SK-N-SH (cell line): Measurements from ENCODE around the gene FAM199X. TPM values are rescaled to one million over a fixed set of nuclear protein-coding genes. Genes with fewer than 3 reads are reported as not detected.

Experiments used
- CTCF ChIA-PET: fragments of 300-600, 350-600 bp; formaldehyde crosslinking; extraction: SDS; loops from one replicate; lab custom pipeline; 2021; lab: Yijun Ruan, JAX
- POLR2A ChIA-PET: fragments of 350-600 bp; sonication (Branson Sonifier 250); formaldehyde crosslinking; extraction: SDS; loops from one replicate; lab custom pipeline; 2020; ENCODE audit warnings: antibody characterized with exemption, inconsistent platforms; lab: Yijun Ruan, JAX
- DNase-seq: peaks from one replicate; pipeline ENCODE4 v3.0.0; 2012
- H2AFZ ChIP-seq: fragments of 200-600 bp; sonication (generic); 2 replicates; pipeline ENCODE4 v1.8.1; 2016; ENCODE audit warnings: antibody characterized with exemption, mild to moderate bottlenecking, low read depth
- H3F3A ChIP-seq: fragments of 200-600 bp; sonication (generic); replicated peaks from 2 replicates; pipeline ENCODE3; 2016; ENCODE audit warnings: antibody characterized with exemption, mild to moderate bottlenecking; ENCODE audit not compliant: insufficient read depth
- H3K27ac ChIP-seq, 2 experiments: fragments of 200-500 bp in 1 of 2; fragments of 200-600 bp in 1 of 2; sonication (Bioruptor generic) in 1 of 2; sonication (generic), shearing (Covaris generic) in 1 of 2; 2 replicates each; pipeline versions ENCODE4 v1.5.1 to v1.6.1; 2014 to 2016; ENCODE audit warnings: low read depth in 2 of 2, inconsistent platforms in 1 of 2, low read length in 1 of 2, mild to moderate bottlenecking in 1 of 2, mixed read lengths in 1 of 2
- H3K27me3 ChIP-seq: fragments of 200-600 bp; sonication (generic), shearing (Covaris generic); 2 replicates; pipeline ENCODE4 v1.6.1; 2016; ENCODE audit warnings: mixed run types; ENCODE audit not compliant: insufficient read depth
- H3K36me3 ChIP-seq, 2 experiments: fragments of 200-500 bp in 1 of 2; fragments of 200-600 bp in 1 of 2; sonication (Bioruptor generic) in 1 of 2; sonication (generic) in 1 of 2; replicated peaks in 1 of 2; 2 replicates each; pipeline versions ENCODE3 to v1.5.1; 2014 to 2016; ENCODE audit warnings: low read length in 1 of 2, mild to moderate bottlenecking in 1 of 2; ENCODE audit not compliant: insufficient read depth in 2 of 2, control insufficient read depth in 1 of 2
- H3K4me1 ChIP-seq, 2 experiments: fragments of 200-500 bp in 1 of 2; fragments of 200-600 bp in 1 of 2; sonication (Bioruptor generic) in 1 of 2; sonication (generic), shearing (Covaris generic) in 1 of 2; 2 replicates each; pipeline versions ENCODE4 v1.5.1 to v1.6.1; 2014 to 2016; ENCODE audit warnings: low read depth in 1 of 2, low read length in 1 of 2, mixed run types in 1 of 2; ENCODE audit not compliant: insufficient read depth in 2 of 2, control insufficient read depth in 1 of 2
- H3K4me2 ChIP-seq: fragments of 200-600 bp; sonication (generic), shearing (Covaris generic); 2 replicates; pipeline ENCODE4 v1.6.1; 2017; ENCODE audit warnings: mixed run types
- H3K4me3 ChIP-seq, 2 experiments: fragments of 200-500 bp in 1 of 2; fragments of 200-600 bp in 1 of 2; sonication (Bioruptor generic) in 1 of 2; sonication (generic), shearing (Covaris generic) in 1 of 2; 2 replicates each; pipeline versions ENCODE4 v1.5.1 to v1.8.1; 2014 to 2016; ENCODE audit warnings: low read depth in 2 of 2, inconsistent platforms in 1 of 2, low read length in 1 of 2, mild to moderate bottlenecking in 1 of 2, mixed read lengths in 1 of 2, moderate library complexity in 1 of 2
- H3K79me2 ChIP-seq: fragments of 200-600 bp; sonication (generic); 2 replicates; pipeline ENCODE4 v1.8.1; 2017; ENCODE audit warnings: mild to moderate bottlenecking; ENCODE audit not compliant: insufficient read depth
- H3K9ac ChIP-seq: fragments of 200-600 bp; sonication (generic); 2 replicates; pipeline ENCODE4 v1.6.1; 2017; ENCODE audit warnings: mixed run types
- H3K9me2 ChIP-seq: fragments of 200-600 bp; sonication (generic); 2 replicates; pipeline ENCODE4 v1.6.1; 2017; ENCODE audit warnings: mixed run types
- H3K9me3 ChIP-seq: fragments of 200-600 bp; sonication (generic); 2 replicates; pipeline ENCODE4 v1.6.1; 2017; ENCODE audit warnings: mixed run types, mild to moderate bottlenecking, moderate library complexity
- H4K20me1 ChIP-seq: fragments of 200-600 bp; sonication (generic); 2 replicates; pipeline ENCODE4 v1.6.1; 2017; ENCODE audit warnings: mild to moderate bottlenecking, mixed run types; ENCODE audit not compliant: insufficient read depth
- EP300 ChIP-seq, 2 experiments: IDR thresholded peaks; 2 replicates each; pipeline versions ENCODE4 v1.4.0 to v1.6.1; 2012; ENCODE audit warnings: borderline replicate concordance in 1 of 2, low read depth in 1 of 2, low read length in 1 of 2
- EZH2phosphoT487 ChIP-seq: fragments of 200-600 bp; sonication (generic); IDR thresholded peaks from 2 replicates; pipeline ENCODE4 v1.6.1; 2017; ENCODE audit warnings: low read depth, mixed run types, mild to moderate bottlenecking, antibody characterized with exemption, moderate library complexity, borderline replicate concordance
- FOXM1 ChIP-seq: IDR thresholded peaks from 2 replicates; pipeline ENCODE4 v1.4.0; 2012; ENCODE audit warnings: low read depth, mild to moderate bottlenecking
- GABPA ChIP-seq: IDR thresholded peaks from 2 replicates; pipeline ENCODE4 v1.4.0; 2012; ENCODE audit warnings: low read depth, mild to moderate bottlenecking
- GATA2 ChIP-seq: sonication (generic); formaldehyde crosslinking; IDR thresholded peaks from 2 replicates; pipeline ENCODE4 v1.5.0; 2020; ENCODE audit warnings: mild to moderate bottlenecking, missing genetic modification reagents
- JUND ChIP-seq: IDR thresholded peaks from 2 replicates; pipeline ENCODE4 v1.4.0; 2012
- MXI1 ChIP-seq: IDR thresholded peaks from 2 replicates; pipeline ENCODE4 v1.6.1; 2012; ENCODE audit warnings: mild to moderate bottlenecking, low read depth, low read length, improper control_type of control experiment
- NFIC ChIP-seq: IDR thresholded peaks from 2 replicates; pipeline ENCODE4 v1.4.0; 2012; ENCODE audit warnings: borderline replicate concordance
- NRF1 ChIP-seq: IDR thresholded peaks from 2 replicates; pipeline ENCODE4 v1.6.1; 2012; ENCODE audit warnings: low read depth, mild to moderate bottlenecking, low read length
- RAD21 ChIP-seq: IDR thresholded peaks from 2 replicates; pipeline ENCODE4 v1.6.1; 2012; ENCODE audit warnings: mild to moderate bottlenecking, low read length
- RXRA ChIP-seq: IDR thresholded peaks from 2 replicates; pipeline ENCODE4 v1.4.0; 2012; ENCODE audit warnings: low read depth, mild to moderate bottlenecking, borderline replicate concordance
- SIN3A ChIP-seq: IDR thresholded peaks from 2 replicates; pipeline ENCODE4 v1.6.1; 2012; ENCODE audit warnings: low read depth, mild to moderate bottlenecking, low read length, moderate library complexity, borderline replicate concordance
- TAF1 ChIP-seq: IDR thresholded peaks from 2 replicates; pipeline ENCODE4 v1.6.1; 2012; ENCODE audit warnings: low read depth, mild to moderate bottlenecking, low read length, moderate library complexity, borderline replicate concordance
- TCF12 ChIP-seq: IDR thresholded peaks from 2 replicates; pipeline ENCODE4 v1.4.0; 2012
- TEAD4 ChIP-seq: IDR thresholded peaks from 2 replicates; pipeline ENCODE4 v1.4.0; 2012; ENCODE audit warnings: mild to moderate bottlenecking, borderline replicate concordance; ENCODE audit not compliant: insufficient read depth
- YY1 ChIP-seq: IDR thresholded peaks from 2 replicates; pipeline ENCODE4 v1.4.0; 2012; ENCODE audit warnings: low read depth, mild to moderate bottlenecking
- WGBS: methylation state at CpG from one replicate; pipeline ENCODE4 v1.1.6; 2017; ENCODE audit warnings: low lambda C conversion rate; 5-methylcytosine and 5-hydroxymethylcytosine counted together
- polyA plus RNA-seq, 3 experiments: library from polyadenylated mRNA; depleted of rRNA; stranded (reverse); fragments of >200 nt; gene quantifications; 2 replicates each; pipeline ENCODE4 v1.2.3, GENCODE V29; 2012
- TF ChIP-seq, protein P1 (sequence below): fragments of 200-600 bp; sonication (generic); IDR thresholded peaks from 2 replicates; pipeline ENCODE4 v1.6.1; 2017; ENCODE audit warnings: antibody characterized with exemption, mild to moderate bottlenecking, moderate library complexity
- TF ChIP-seq, protein P2 (sequence below): IDR thresholded peaks from 2 replicates; pipeline ENCODE4 v1.4.0; 2012; ENCODE audit warnings: low read depth
- TF ChIP-seq, protein P3 (sequence below): IDR thresholded peaks from 2 replicates; pipeline ENCODE4 v1.4.0; 2012; ENCODE audit warnings: low read depth, borderline replicate concordance
- TF ChIP-seq, protein P4 (sequence below): IDR thresholded peaks from 2 replicates; pipeline ENCODE4 v1.4.0; 2012; ENCODE audit warnings: low read depth, borderline replicate concordance
- TF ChIP-seq, protein P5 (sequence below): IDR thresholded peaks from 2 replicates; pipeline ENCODE4; 2012

Gene FAM199X
- polyA plus RNA-seq, 1 of the 3 experiments (the other 2 are of a cell fraction), result 2.2 TPM

DNA sequence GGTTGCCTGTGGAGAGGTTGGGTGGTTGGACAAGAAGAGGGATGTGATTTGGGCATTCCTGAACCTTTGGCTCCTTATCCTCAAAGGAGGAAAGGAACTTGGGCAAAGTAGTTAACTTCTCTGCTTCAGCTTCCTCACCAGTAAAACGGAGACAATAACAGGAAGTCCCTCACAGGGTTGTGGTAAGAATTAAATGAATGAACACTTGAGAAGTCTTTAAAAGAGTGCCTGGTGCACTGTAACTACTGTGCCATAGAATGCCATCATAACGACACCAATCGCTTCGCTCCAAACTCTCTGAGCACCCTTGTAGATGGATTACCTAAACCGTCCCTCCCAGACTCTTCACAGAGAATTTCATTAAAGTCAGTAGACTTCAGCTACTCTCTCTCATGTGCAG lies 43.4 kb upstream of the FAM199X start:
- WGBS, result 67% methylated on average over 5 of the region's 5 CpGs
- H3K27me3 ChIP-seq, result no peaks in the 10 kb centered on the region
- TF ChIP-seq, protein P1, sequence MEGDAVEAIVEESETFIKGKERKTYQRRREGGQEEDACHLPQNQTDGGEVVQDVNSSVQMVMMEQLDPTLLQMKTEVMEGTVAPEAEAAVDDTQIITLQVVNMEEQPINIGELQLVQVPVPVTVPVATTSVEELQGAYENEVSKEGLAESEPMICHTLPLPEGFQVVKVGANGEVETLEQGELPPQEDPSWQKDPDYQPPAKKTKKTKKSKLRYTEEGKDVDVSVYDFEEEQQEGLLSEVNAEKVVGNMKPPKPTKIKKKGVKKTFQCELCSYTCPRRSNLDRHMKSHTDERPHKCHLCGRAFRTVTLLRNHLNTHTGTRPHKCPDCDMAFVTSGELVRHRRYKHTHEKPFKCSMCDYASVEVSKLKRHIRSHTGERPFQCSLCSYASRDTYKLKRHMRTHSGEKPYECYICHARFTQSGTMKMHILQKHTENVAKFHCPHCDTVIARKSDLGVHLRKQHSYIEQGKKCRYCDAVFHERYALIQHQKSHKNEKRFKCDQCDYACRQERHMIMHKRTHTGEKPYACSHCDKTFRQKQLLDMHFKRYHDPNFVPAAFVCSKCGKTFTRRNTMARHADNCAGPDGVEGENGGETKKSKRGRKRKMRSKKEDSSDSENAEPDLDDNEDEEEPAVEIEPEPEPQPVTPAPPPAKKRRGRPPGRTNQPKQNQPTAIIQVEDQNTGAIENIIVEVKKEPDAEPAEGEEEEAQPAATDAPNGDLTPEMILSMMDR, result no peak
- TF ChIP-seq TCF12, result no peak
- no peak for TF ChIP-seq FOXM1
- no peak for TF ChIP-seq YY1
- TF ChIP-seq MXI1, result no peak
- no peak for TF ChIP-seq RXRA
- no peak for TF ChIP-seq TAF1
- TF ChIP-seq JUND, result no peak
- TF ChIP-seq EZH2phosphoT487, result no peak
- no peak for TF ChIP-seq EP300 (IDR thresholded peaks at IDR 0.05; ENCODE audit: borderline replicate concordance in 1 of 2, low read depth in 1 of 2, low read length in 1 of 2)
- TF ChIP-seq, protein P2, sequence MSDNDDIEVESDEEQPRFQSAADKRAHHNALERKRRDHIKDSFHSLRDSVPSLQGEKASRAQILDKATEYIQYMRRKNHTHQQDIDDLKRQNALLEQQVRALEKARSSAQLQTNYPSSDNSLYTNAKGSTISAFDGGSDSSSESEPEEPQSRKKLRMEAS, result no peak
- TF ChIP-seq, all 33 proteins: peak for 0
- Histone ChIP-seq H3K9ac (no peak overlapping the region), H3K4me3 (no peak overlapping the region), H4K20me1 (no peaks in the 10 kb centered on the region), H3K79me2 (no peaks in the 10 kb centered on the region), H3K27ac (no peak overlapping the region), H3K9me2 (no peaks in the 10 kb centered on the region), H2AFZ (no peak overlapping the region), H3K36me3 (peaks cover 0 to 5% of the 10 kb centered on the region in 2 experiments), H3F3A (no peaks in the 10 kb centered on the region), H3K4me1 (no peaks in the 10 kb centered on the region), H3K9me3 (no peaks in the 10 kb centered on the region), H3K4me2 (no peak overlapping the region)
- POLR2A ChIA-PET, result no interaction called here
- CTCF ChIA-PET, result interaction anchor here (0.8 to 1.1 kb wide), 2 partner anchors 10 to 14 kb away, joined by 4 read pairs; no protein-coding TSS in a partner anchor
- DNase-seq, result no peak

DNA sequence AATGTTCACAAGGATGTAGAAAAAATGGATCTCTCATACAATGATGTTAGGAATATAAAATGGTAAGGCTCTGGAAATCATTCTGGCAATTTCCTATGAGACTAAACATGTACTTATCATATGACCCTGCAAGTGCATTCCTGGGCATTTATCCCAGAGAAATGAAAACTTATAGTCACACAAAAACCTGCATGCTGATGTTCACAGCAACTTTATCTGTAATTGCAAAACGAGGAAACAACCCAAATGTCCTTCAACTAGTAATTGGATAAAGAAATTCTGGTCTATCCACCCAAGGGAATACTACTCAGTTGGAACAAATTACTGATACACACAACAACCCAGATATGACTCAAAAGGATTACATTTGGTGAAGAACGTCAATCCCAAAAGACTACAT lies 39.4 kb upstream of the FAM199X start:
- Histone ChIP-seq H3K9me2 (no peaks in the 10 kb centered on the region), H3K4me3 (no peak overlapping the region), H3K4me2 (no peak overlapping the region), H3K36me3 (peaks cover 4 to 5% of the 10 kb centered on the region in 2 experiments), H3K79me2 (no peaks in the 10 kb centered on the region), H2AFZ (no peak overlapping the region), H3K4me1 (no peaks in the 10 kb centered on the region), H3K9ac (no peak overlapping the region), H4K20me1 (no peaks in the 10 kb centered on the region), H3K27me3 (no peaks in the 10 kb centered on the region), H3F3A (no peaks in the 10 kb centered on the region), H3K27ac (no peak overlapping the region), H3K9me3 (no peaks in the 10 kb centered on the region)
- POLR2A ChIA-PET, result no interaction called here
- no peak for DNase-seq
- CTCF ChIA-PET, result no interaction called here
- 48% methylated on average over 2 of the region's 2 CpGs for WGBS
- no peak for TF ChIP-seq NFIC
- no peak for TF ChIP-seq GABPA
- no peak for TF ChIP-seq TCF12
- TF ChIP-seq MXI1, result no peak
- no peak for TF ChIP-seq RXRA
- no peak for TF ChIP-seq TEAD4
- TF ChIP-seq, protein P3, sequence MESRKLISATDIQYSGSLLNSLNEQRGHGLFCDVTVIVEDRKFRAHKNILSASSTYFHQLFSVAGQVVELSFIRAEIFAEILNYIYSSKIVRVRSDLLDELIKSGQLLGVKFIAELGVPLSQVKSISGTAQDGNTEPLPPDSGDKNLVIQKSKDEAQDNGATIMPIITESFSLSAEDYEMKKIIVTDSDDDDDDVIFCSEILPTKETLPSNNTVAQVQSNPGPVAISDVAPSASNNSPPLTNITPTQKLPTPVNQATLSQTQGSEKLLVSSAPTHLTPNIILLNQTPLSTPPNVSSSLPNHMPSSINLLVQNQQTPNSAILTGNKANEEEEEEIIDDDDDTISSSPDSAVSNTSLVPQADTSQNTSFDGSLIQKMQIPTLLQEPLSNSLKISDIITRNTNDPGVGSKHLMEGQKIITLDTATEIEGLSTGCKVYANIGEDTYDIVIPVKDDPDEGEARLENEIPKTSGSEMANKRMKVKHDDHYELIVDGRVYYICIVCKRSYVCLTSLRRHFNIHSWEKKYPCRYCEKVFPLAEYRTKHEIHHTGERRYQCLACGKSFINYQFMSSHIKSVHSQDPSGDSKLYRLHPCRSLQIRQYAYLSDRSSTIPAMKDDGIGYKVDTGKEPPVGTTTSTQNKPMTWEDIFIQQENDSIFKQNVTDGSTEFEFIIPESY, result no peak
- no peak for TF ChIP-seq NRF1
- TF ChIP-seq RAD21, result no peak
- TF ChIP-seq SIN3A, result no peak
- TF ChIP-seq YY1, result no peak
- no peak for TF ChIP-seq EP300 (IDR thresholded peaks at IDR 0.05; ENCODE audit: borderline replicate concordance in 1 of 2, low read depth in 1 of 2, low read length in 1 of 2)
- TF ChIP-seq, protein P4, sequence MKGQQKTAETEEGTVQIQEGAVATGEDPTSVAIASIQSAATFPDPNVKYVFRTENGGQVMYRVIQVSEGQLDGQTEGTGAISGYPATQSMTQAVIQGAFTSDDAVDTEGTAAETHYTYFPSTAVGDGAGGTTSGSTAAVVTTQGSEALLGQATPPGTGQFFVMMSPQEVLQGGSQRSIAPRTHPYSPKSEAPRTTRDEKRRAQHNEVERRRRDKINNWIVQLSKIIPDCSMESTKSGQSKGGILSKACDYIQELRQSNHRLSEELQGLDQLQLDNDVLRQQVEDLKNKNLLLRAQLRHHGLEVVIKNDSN, result no peak
- no peak for TF ChIP-seq GATA2 (CRISPR knock-in tag)
- TF ChIP-seq, protein P5, sequence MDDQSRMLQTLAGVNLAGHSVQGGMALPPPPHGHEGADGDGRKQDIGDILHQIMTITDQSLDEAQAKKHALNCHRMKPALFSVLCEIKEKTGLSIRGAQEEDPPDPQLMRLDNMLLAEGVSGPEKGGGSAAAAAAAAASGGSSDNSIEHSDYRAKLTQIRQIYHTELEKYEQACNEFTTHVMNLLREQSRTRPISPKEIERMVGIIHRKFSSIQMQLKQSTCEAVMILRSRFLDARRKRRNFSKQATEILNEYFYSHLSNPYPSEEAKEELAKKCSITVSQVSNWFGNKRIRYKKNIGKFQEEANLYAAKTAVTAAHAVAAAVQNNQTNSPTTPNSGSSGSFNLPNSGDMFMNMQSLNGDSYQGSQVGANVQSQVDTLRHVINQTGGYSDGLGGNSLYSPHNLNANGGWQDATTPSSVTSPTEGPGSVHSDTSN, result no peak
